ENCODE data around the gene BMP6.

DNA sequence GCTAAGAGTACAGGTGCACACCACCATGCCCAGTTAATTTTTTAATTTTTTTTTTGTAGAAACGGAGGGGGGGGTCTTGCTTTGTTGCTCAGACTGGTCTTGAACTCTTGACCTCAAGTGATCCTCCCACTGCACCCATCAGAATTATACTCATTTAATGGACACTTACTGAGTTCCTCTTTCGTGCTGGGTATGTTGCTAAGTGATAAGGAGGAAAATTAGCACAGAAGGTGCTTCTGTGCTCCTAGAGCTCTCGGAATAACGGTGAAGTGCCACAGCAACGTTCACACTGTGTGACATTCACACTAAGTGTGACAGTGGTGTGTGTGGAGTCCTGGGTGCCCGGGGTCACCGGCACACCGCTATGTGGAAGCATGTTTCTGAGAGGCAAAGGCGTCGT is 32.1 kb upstream of the BMP6 start:
- TF ChIP-seq, protein P1, sequence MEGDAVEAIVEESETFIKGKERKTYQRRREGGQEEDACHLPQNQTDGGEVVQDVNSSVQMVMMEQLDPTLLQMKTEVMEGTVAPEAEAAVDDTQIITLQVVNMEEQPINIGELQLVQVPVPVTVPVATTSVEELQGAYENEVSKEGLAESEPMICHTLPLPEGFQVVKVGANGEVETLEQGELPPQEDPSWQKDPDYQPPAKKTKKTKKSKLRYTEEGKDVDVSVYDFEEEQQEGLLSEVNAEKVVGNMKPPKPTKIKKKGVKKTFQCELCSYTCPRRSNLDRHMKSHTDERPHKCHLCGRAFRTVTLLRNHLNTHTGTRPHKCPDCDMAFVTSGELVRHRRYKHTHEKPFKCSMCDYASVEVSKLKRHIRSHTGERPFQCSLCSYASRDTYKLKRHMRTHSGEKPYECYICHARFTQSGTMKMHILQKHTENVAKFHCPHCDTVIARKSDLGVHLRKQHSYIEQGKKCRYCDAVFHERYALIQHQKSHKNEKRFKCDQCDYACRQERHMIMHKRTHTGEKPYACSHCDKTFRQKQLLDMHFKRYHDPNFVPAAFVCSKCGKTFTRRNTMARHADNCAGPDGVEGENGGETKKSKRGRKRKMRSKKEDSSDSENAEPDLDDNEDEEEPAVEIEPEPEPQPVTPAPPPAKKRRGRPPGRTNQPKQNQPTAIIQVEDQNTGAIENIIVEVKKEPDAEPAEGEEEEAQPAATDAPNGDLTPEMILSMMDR (conservative IDR thresholded peaks at IDR 0.05): no peak
- no peak for TF ChIP-seq ZFX (IDR thresholded peaks at IDR 0.05)

Measured in C4-2B (cell line).